GM18873 (cell line): Measurements from ENCODE around the gene PLA2G12B.
"Not testable (repeated sequence)": the region's sequence is repeated elsewhere in the genome, so short reads cannot be mapped to it uniquely, and the experiment has no call there.

Source experiments
- ATAC-seq: cut with Tn5 transposase; IDR thresholded peaks from one replicate; pipeline ENCODE4 v1.9.1; 2021; ENCODE audit warnings: mild to moderate bottlenecking, moderate library complexity, moderate number of reproducible peaks; ENCODE audit not compliant: unreplicated experiment, low FRiP score

The PLA2G12B gene, protein sequence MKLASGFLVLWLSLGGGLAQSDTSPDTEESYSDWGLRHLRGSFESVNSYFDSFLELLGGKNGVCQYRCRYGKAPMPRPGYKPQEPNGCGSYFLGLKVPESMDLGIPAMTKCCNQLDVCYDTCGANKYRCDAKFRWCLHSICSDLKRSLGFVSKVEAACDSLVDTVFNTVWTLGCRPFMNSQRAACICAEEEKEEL

DNA sequence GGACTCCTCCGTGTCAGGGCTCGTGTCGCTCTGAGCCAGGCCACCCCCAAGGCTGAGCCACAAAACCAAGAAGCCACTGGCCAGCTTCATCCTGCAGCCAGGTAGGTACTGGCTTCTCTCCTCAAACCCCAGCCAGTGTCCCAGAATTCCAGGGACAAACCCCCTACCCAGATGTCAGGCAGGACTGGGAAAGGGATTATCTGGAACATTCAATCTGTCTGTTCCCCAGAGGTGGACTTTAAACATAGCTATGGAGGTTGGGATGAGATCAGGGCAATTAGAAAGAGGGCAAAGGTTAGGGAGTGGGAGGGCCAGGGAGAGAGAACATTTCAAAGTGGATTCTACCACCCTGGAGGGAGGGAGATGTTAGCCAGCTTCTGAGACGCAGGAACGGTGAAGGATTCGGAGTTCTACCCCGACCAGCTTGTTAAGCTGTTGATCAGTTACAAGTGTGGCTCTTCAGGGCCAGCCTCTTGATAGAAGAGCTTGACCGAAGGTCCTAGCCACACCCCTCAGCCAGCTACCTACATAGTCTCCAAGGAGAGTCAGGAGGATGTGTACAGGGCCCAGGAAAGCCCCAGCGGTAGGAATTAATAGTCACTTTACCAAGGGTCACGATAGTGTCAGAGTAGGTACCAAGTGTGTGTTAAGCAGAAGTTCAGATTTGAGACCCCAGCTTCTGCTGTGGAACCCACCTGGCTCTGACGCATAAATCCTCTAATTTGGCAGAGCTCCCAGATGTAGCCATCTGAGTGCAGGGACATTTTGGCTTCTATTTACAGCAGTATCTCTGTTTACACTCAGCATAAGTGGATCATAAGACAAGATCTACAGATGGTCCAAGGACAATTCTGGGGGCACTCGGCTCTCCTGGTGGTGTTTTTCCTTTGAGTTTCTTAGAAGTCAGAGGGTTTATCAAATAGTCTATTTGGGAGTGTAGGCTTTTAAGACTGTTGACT lies at the start of gene PLA2G12B:
TSS of gene PLA2G12B (minus strand) at position 211 of the 959 bp plus-strand sequence. CDS start at position 90, 121 bp downstream.
- no peak for ATAC-seq

DNA sequence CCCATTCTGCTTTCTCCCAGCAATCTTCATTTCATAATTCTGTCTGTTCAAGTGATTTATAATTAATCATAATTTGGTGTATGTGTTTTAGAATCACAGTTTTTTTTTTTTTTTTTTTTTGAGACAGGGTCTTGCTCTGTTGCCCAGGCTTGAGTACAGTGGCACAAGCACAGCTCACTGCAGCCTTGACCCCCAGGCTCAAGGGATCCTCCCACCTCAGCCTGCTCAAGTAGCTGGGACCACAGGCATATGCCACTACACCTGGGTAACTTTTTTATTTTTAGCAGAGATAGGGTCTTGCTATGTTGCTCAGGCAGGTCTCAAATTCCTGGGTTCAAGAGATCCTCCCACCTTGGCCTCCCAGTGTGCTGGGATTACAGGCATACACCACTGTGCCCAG lies 49.2 kb upstream of the PLA2G12B start:
- ATAC-seq: no peak

DNA sequence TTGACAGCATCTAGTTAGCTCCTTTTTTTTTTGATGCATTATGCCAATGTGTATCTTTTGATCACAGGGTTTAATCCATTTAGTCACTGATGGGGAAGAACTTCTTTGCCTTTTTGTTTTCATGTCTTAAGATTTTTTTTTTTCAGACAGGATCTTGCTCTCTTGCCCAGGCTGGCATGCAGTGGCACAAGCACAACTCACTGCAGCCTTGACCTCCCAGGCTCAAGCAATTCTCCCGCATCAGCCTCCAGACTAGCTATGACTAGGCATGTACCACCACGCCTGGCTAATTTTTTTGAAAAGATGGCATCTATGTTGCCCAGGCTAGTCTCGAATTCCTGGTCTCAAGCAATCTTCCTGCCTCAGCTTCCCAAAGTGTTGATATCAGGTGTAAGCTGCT lies 46.4 kb upstream of the PLA2G12B start:
- ATAC-seq: no peak

DNA sequence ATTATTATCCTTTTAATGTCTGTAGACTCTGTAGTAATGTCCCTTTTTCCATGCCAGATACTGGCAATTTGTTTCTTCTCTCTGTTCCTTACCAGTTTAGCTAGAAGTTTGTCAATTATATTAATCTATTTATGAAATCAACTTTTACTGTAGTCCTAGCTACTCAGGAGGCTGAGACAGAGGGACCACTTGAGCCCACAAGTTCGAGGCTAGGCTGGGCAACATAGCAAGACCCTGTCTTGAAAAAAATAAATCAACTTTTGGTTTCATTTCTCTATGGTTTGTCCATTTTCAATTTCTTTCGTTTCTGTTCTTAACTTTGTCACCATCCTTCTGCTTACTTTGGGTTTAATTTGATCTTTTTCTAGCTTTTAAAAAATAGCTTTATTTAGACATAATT lies 42.5 kb upstream of the PLA2G12B start:
- ATAC-seq: no peak

DNA sequence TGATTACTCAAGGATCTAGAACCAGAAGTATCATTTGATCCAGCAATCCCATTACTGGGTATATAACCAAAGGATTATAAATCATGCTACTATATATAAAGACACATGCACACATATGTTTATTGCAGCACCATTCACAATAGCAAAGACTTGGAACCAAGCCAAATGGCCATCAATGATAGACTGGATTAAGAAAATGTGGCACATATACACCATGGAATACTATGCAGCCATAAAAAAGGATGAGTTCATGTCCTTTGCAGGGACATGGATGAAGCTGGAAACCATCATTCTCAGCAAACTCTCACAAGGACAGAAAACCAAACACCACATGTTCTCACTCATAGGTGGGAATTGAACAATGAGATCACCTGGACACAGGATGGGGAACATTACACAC lies 40.9 kb upstream of the PLA2G12B start:
- ATAC-seq: not testable (repeated sequence)

DNA sequence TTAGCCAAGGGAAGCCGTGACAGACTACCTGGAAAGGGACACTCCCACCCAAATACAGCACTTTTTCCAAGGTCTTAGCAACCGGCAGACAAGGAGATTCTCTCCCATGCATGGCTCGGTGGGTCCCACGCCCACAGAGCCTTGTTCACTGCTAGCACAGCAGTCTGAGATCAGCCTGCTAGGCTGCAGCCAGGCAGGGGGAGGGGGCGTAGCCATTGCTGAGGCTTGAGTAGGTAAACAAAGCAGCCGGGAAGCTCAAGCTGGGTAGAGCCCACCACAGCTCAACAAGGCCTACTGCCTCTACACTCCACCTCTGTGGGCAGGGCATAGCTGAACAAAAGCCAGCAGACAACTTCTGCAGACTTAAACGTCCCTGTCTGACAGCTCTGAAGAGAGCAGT lies 35.2 kb upstream of the PLA2G12B start:
- ATAC-seq: not testable (repeated sequence)

DNA sequence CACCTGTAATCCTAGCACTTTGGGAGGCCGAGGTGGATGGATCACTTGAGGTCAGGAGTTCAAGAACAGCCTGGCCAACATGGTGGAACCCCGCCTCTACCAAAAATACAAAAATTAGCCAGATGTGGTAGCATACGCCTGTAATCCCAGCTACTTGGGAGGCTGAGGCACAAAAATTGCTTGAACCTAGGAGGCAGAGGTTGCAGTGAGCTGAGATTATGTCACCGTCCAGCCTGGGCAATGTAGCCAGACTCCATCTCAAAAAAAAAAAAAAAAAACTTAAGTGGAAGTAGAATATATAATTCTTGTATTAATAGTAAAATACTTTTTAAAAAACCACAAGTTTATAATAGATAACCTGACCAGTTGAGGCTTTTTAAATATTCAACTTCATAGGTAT lies 30.0 kb upstream of the PLA2G12B start:
- not testable (repeated sequence) for ATAC-seq

DNA sequence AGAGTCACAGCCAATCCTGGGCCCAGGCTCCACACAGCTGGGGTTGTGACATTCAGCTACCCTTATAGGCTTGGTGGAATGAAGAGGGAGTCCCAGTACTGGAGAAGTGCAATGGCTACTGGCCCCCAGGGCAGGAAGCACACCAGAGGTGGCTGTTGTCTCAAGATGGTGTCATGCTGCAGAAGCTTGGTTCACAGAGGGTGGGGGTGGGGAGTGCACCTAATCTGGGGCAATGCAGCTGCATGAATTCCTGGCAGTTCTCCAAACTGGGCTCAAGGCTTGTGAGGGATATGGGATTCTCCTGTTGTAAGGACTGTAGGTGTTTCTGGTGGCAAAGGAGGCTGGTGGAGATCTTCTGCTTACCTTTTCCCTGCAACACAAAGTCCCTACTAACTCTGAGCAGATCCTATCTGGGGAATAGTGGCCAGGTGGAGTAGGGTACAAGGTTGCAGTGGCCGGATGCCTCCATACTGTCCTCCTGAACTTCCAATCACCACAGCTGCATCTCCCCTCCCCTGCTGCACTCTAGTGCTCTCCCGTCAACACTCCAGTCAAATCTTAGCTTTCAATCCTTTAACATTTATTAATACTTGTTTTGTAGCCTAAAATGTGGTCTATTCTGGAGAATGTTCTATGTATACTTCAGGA lies 27.4 kb upstream of the PLA2G12B start:
- ATAC-seq: no peak

DNA sequence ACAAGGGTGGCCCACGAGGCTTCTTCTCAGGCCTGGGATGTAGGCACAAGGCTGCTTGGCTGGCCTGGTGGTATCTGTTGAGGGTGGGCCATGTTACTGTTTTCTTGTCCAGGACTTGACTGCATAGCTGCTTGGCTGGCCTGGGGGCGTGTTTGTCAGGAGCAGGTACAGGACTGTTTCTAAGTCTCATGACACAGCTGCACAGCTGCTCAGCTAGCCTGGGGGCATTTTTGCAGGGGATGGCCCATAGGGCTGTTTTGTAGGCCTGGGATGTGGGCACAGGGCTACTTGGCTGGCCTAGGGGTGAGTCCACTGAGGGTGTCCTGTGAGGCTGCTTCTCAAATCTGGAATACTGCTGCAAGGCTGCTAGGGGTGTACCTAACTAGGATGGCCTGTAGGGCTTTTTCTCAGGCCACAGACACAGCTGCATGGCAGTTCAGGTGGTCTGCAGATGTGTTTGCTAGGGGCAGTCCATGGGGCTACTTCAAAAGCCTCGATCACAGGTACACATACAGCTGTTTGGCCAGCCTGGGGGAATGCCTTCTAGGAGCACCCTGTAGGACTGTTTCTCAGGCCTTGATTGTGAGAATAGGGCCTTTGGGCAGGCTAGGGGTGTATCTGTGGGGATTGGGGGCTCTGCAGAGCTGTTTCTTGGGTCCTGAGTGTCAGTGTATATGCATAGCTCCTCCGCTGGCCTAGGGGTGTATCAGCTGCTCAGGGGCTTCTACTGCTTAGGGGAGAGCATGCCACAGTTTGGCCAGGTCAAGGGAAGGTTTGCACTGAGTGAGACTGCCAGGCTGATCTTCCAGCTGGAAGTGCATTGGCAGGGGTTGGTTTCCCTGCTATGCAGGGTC lies 26.6 kb upstream of the PLA2G12B start:
- no peak for ATAC-seq

DNA sequence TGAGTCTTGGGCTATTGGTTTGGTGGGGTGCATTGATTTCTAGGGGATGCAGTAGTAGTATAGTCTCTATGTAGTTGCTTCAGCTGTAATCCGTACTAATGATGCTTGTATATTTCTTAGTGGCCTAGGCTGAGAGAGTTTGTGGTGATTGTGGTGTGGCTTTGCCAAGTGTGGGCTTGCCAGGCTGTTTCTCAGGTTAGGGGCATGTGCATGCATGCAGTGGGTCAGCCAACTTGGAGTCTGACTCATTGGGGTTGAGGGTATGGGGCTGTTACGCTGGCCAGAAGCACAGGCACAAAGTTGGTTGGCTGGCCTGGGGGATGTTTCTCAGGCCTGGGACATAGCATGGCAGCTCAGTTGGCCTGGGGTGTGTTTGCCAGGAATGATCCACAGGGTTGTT lies 25.7 kb upstream of the PLA2G12B start:
- no peak for ATAC-seq

DNA sequence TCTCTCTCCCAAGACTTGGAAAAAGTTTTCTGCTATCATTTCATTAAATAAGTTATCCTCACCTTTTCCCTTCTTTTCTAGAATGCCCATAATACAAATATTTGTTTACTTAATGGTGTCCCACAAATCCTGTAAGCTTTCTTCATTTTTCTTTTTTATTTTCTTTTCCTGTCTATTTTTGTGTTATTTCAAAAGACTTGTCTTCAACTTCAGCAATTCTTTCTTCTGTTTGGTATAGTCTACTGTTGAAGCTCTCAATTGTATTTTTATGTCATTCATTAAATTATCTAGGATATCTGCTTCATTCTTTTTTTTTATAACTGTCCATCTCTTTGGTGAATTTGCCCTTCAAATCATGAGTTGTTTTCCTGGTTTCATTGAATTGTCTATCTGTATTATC lies 25.1 kb upstream of the PLA2G12B start:
- ATAC-seq: no peak

DNA sequence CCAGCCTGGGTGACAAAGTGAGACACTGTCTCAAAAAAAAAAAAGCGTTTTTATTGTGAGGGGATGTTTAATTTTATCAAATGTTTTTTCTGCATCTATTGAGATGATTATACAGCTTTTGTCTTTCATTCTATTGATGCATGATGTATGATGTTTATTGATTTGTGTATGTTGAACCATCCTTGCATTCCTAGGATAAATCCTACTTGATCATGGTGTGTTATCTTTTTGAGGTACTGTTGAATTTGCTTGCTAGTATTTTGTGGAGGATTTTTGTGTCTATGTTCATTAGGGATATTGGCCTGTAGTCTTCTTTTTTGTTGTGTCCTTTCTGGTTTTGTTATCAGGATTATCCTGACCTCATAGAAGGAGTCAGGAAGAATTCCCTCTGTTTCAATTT lies 22.3 kb upstream of the PLA2G12B start:
- ATAC-seq: no peak

DNA sequence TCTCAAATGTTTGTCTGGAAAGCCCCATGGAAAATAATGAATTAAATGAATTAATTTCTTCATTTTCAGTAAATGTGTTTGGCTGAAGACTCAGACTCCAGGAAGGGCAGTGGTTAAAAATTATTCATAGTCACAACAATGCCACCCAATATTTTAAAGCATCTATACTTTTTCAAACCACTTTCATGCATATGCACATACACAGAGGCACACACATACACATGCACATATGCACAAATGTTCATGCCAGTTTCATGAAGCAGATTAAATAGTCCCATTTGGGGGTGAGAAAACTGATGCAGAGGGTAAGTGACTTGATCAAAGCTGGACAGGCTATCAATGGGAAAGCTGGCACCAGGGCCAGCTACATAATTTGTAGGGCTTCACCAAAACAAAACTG lies 1.4 kb upstream of the PLA2G12B start:
- no peak for ATAC-seq

DNA sequence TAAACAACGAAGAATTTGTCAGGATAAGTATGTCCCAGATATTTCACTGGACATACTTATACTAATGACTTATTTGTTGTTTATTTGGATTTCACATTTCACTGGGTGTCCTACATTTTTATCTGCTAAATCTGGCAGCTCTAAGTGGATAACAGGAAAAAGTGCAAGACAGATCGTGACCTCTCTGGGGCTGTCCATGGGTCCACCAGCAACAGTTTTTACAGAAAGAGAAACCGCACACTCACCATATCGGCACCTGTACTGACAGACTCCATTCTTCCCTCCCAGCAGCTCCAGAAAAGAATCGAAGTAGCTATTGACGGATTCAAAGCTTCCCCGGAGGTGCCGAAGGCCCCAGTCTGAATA lies 393 bp downstream of the PLA2G12B start:
- ATAC-seq: no peak

DNA sequence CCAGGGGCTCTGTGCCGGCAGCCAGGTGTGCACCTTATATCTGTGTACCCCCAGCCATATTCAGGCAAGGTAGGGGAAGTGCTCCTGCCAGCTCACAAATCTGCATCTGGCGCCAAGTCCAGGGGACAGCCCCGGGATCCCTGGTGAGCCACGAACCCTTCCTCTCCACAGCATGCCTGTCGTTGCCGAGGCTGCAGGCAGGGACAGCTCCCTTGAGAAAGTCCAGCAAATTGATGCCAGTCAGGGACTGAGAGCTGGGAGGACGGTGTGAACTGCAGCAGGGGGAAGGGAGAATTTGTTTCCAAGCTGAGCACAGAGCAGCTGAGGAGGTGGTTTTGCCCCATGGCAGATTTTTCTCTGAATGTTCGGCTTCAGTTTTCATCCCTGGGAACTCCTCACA lies 919 bp downstream of the PLA2G12B start:
- no peak for ATAC-seq

DNA sequence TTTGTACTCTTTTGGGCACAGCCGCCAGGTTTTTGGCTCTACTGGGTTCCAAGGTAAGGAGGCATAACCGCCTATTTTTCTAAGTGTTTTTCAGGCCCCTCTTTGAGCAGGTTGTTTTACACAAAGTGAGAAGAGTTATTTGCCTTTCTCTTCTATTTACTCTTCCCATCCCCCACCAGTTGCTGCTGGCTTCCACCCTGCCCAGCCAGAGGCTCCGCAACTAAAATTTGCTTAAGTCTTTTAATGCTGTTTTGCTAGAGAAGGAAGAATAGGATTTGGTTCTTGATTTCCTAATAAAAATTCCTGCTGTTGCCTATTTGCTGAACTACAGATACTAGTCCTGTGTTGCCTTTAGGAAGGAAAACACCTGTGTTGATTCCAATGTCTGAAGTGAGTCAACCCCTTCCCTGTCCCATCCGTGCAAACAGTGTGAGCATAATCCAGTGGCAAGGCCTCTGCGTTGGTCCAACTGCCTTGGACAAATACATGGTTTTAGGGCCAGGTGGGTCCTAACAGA lies 1.9 kb downstream of the PLA2G12B start:
- ATAC-seq: no peak

DNA sequence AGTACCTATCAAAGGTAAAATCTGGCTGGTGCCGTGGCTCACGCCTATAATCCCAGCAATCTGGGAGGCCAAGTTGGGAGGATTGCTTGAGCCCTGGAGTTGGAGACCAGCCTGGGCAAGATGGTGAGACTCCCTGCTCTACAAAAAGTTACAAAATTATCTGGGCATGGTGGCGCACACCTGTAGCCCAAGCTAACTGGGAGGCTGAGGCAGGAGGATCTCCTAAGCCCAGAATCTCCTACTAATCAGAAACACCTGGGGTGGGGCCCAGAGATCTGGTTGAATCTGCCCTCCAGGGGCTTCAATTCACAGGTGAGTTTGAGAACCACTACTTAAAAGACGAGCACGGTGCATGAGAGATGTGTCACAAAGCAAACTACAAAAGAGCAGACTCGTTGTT lies 2.4 kb downstream of the PLA2G12B start:
- ATAC-seq: no peak

DNA sequence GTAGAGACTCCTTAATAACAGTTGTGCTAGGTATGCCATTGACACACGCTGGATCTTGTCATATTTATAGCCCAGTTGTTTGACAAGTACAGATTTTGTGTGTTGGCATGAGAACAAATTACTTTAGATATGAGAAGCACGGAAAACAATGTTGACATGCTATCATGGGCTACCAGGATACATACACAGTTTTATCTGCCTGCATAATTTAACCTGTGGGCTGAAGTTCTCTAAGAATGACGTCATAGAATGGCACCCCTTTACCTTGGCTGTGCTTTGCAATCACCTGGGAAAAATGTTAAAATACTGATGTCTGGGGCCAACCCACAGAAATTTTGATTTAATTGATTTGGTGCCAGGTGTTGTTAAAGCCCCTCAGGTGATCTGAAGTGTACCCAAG lies 2.8 kb downstream of the PLA2G12B start:
- ATAC-seq: no peak

DNA sequence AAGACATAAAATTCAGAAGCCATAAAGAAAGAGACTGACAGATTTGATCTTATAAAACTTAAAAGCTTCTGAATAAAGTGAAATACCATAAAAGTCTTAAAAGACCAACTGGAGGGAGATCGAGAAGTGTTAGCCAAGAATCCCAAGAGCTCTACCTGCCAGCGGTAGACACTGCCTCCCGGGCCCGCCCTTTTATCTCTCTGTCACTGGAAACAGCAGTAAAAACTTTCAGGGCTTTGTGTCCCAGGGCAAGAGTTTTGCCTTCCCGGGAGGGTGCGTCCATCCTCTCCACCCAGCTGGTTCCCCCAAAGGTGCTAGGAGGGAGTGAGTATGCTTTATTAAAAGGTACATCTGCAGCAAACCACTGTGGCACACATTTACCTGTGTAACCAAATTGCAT lies 5.8 kb downstream of the PLA2G12B start:
- ATAC-seq: no peak

DNA sequence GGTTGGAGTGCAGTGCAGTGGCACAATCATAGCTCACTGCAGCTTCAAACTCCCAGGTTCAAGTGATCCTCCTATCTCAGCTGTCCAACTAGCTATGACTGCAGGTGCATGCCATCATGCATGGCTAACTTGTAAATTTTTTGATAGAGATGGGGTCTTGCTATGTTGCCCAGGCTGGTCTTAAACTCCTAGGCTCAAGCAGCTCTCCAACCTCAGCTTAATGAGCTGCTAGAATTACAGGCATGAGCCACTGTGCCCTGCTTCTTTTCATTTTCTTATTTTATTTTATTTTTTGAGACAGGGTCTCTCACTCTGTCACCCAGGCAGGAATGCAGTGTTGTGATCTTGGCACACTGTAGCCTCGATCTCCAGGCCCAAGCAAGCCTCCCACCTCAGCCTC lies 7.6 kb downstream of the PLA2G12B start:
- no peak for ATAC-seq
